WERI-Rb-1 (cell line): ENCODE data around the gene PCDHA10.
A peak's percentile ranks its signal among the peaks of the same experiment; 100 is the strongest.

Source experiments
- DNase-seq: peaks from one replicate; pipeline ENCODE4 v3.0.0-alpha.2; 2020
- H3K27ac ChIP-seq: fragments of 250-450 bp; sonication (Bioruptor Pico); 2 replicates; pipeline ENCODE4 v1.5.1; 2020; ENCODE audit warnings: mild to moderate bottlenecking, moderate library complexity
- H3K27me3 ChIP-seq: fragments of 250-450 bp; sonication (Bioruptor Pico); 2 replicates; pipeline ENCODE4 v1.5.1; 2021; ENCODE audit warnings: mild to moderate bottlenecking, low read depth, moderate library complexity; ENCODE audit not compliant: insufficient read depth, severe bottlenecking
- H3K36me3 ChIP-seq: fragments of 250-450 bp; sonication (Bioruptor Pico); 2 replicates; pipeline ENCODE4 v1.5.1; 2020; ENCODE audit warnings: mild to moderate bottlenecking, moderate library complexity
- H3K4me3 ChIP-seq: 2 replicates; pipeline ENCODE4 v1.5.1; 2011; ENCODE audit warnings: low read depth, mild to moderate bottlenecking, control low read depth, low read length
- H3K9me3 ChIP-seq: fragments of 250-450 bp; sonication (Bioruptor Pico); 2 replicates; pipeline ENCODE4 v1.5.1; 2021; ENCODE audit warnings: mild to moderate bottlenecking, moderate library complexity; ENCODE audit not compliant: severe bottlenecking
- TF ChIP-seq, protein P1 (sequence below): IDR thresholded peaks from 2 replicates; pipeline ENCODE4 v1.5.1; 2011; ENCODE audit warnings: low read depth, mild to moderate bottlenecking, control low read depth, inconsistent platforms, low read length

Gene PCDHA10

DNA sequence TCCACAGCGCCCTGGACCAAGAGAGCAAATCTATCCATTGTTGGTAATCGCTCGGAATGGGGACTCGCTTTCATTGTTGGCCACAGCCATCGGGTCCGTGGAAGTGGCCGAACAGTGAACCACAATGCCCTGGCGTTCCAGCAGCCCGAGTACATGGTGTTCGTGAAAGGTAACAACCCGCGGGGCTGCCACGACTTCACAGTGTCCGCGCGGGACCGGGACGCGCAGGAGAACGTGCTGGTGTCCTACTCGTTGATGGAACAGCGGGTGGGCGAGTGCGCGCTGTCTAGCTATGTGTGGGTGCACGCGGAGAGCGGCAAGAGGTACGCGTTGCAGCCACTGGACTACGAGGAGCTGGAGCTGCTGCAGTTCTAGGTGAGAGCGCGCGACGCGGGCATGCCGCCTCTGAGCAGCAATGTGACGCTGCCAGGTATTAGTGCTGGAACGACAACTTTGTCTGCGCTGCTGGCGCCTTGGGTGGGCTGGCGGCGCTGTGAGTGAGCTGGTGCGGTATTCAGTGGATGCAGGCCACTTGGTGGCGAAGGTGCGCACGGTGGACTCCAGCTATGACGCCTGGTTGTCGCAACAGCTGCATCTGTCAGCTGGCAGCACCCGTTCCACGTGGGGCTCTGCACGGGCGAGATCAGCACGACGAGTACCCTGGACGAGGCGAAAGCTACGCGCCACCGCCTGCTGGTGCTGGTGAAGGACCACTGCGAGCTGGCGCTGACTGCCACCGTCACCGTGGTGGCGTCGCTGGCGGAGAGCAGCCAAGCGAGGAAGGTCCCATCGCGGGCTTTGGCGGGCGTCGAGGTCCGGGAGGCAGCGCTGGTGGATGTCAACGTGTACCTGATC lies 7.0 kb downstream of the PCDHA10 start:
- TF ChIP-seq, protein P1, sequence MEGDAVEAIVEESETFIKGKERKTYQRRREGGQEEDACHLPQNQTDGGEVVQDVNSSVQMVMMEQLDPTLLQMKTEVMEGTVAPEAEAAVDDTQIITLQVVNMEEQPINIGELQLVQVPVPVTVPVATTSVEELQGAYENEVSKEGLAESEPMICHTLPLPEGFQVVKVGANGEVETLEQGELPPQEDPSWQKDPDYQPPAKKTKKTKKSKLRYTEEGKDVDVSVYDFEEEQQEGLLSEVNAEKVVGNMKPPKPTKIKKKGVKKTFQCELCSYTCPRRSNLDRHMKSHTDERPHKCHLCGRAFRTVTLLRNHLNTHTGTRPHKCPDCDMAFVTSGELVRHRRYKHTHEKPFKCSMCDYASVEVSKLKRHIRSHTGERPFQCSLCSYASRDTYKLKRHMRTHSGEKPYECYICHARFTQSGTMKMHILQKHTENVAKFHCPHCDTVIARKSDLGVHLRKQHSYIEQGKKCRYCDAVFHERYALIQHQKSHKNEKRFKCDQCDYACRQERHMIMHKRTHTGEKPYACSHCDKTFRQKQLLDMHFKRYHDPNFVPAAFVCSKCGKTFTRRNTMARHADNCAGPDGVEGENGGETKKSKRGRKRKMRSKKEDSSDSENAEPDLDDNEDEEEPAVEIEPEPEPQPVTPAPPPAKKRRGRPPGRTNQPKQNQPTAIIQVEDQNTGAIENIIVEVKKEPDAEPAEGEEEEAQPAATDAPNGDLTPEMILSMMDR: no peak
- Histone ChIP-seq H3K27me3 (no peaks in the 10 kb centered on the region), H3K27ac (no peak overlapping the region), H3K4me3 (no peak overlapping the region), H3K36me3 (no peaks in the 10 kb centered on the region), H3K9me3 (no peaks in the 10 kb centered on the region)
- DNase-seq: no peak

DNA sequence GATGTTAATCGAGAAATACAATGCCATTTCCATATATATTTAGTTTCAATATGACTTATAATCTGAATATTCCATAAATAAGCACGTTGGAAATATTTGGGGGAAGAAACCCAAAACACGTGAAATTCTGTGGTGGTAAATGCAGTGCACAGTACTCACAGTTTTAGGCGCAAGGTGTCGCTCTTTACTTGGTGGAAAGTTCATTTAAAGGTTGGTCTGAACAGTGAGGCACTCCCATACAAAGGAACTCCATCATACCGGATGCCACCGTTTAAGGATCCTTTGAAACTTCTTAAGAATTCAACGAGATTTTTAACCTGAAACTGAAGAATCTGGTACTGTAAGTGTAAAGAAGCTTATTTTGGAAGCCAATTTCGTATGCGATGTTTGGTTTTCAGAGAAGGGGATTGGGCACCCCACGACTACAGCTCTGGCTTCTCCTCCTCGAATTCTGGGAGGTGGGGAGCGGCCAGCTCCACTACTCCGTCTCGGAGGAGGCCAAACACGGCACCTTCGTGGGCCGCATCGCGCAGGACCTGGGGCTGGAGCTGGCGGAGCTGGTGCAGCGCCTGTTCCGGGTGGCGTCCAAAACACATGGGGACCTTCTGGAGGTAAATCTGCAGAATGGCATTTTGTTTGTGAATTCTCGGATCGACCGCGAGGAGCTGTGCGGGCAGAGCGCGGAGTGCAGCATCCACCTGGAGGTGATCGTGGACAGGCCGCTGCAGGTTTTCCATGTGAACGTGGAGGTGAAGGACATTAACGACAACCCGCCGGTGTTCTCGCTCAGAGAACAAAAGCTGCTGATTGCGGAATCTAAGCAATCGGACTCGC lies 13.2 kb downstream of the PCDHA10 start, which contains the start of gene PCDHA11:
Gene PCDHA11 (plus strand): TSS at position 237 of the 834 bp plus-strand sequence. CDS start 147 bp downstream, at position 384.
- DNase-seq: peak; percentile 43
- H3K4me3 ChIP-seq: peak within 1 kb of the TSS; percentile 50

DNA sequence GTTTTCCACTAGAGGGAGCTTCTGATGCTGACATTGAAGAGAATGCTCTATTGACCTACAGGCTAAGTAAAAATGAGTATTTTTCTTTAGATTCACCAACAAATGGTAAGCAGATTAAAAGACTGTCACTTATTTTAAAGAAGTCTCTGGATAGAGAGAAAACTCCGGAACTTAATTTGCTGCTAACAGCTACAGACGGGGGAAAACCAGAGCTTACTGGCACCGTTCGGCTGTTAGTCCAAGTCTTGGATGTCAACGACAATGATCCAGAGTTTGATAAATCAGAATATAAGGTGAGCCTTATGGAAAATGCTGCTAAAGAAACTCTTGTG lies 13.8 kb downstream of the PCDHA10 start:
- Histone ChIP-seq H3K36me3 (peaks cover 14% of the 10 kb centered on the region), H3K9me3 (peaks cover 3% of the 10 kb centered on the region), H3K27me3 (no peaks in the 10 kb centered on the region), H3K4me3 (peak overlapping the region; percentile 50), H3K27ac (no peak overlapping the region; the same call in 1 of the 2 replicates)
- DNase-seq: no peak
- TF ChIP-seq, protein P1: no peak; the same call in 1 of the 2 replicates

More for the DNA sequence above, 13.2 kb downstream of the PCDHA10 start, which contains the start of gene PCDHA11:
- peak within 1 kb of the TSS; percentile 49 for H3K27ac ChIP-seq
- peaks cover 14% of the 10 kb centered on the region for H3K36me3 ChIP-seq
- TF ChIP-seq, protein P1: peak; percentile 61; the same call in 1 of the 2 replicates
- peaks cover 3% of the 10 kb centered on the region for H3K9me3 ChIP-seq
- no peaks in the 10 kb centered on the region for H3K27me3 ChIP-seq

DNA sequence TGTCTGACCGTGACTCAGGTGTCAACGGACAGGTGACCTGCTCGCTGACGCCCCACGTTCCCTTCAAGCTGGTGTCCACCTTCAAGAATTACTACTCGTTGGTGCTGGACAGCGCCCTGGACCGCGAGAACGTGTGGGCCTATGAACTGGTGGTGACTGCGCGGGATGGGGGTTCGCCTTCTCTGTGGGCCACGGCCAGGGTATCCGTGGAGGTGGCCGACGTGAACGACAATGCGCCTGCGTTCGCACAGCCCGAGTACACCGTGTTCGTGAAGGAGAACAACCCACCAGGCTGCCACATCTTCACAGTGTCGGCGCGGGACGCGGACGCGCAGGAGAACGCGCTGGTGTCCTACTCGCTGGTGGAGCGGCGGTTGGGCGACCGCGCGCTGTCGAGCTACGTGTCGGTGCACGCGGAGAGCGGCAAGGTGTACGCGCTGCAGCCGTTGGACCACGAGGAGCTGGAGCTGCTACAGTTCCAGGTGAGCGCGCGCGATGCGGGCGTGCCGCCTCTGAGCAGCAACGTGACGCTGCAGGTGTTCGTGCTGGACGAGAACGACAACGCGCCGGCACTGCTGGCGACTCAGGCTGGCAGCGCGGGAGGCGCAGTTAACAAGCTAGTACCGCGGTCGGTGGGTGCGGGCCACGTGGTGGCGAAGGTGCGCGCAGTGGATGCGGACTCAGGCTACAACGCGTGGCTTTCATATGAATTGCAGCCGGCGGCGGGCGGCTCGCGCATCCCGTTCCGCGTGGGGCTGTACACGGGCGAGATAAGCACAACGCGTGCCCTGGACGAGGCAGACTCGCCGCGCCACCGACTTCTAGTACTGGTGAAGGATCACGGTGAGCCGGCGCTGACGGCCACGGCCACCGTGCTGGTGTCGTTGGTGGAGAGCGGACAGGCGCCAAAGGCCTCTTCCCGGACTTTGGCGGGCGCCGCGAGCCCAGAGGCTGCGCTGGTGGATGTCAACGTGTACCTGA lies 14.8 kb downstream of the PCDHA10 start:
- Histone ChIP-seq H3K27me3 (no peaks in the 10 kb centered on the region), H3K4me3 (no peak overlapping the region), H3K27ac (no peak overlapping the region), H3K36me3 (peaks cover 14% of the 10 kb centered on the region), H3K9me3 (peaks cover 3% of the 10 kb centered on the region)
- TF ChIP-seq, protein P1: no peak
- no peak for DNase-seq
